Measurements from ENCODE around the gene CHD3. TPM values are rescaled to one million over a fixed set of nuclear protein-coding genes. Genes with fewer than 3 reads are reported as not detected.

Gene CHD3
- total RNA-seq, 4 donors from 2014 or later: 78.9 to 117 (median 91.4) TPM

GRCh38 chr17:7843257-7843535, 45.4 kb upstream of the CHD3 start:
- Histone ChIP-seq H3K4me1 (peaks cover 22 to 30% of the 10 kb centered on the region in 2 donors), H3K36me3 (peaks cover 27 to 29% of the 10 kb centered on the region in 2 donors), H3K27me3 (no peaks in the 10 kb centered on the region), H3K27ac (peak overlapping the region; percentile 95 to 98 (median 97)), H3K9me3 (no peaks in the 10 kb centered on the region), H3K4me3 (replicated peaks in 1 of 3) (peak overlapping the region; percentile 63 to 77 (median 67))
- no peak for DNase-seq
- no peak for TF ChIP-seq CTCF (IDR thresholded peaks at IDR 0.05)
- TF ChIP-seq POLR2A (IDR thresholded peaks at IDR 0.05): no peak
- WGBS, 2 donors: 0% methylated on average over 7 to 8 of the region's 17 CpGs
- intact Hi-C loops (cut with DNase I): loop anchor here (10.0 kb wide), 1 partner anchor 302 kb away; no protein-coding TSS in a partner anchor

- TF ChIP-seq POLR2A (IDR thresholded peaks at IDR 0.05) (peak in 1 of 2 donors; percentile 64), CTCF (IDR thresholded peaks at IDR 0.05) (no peak)
- peaks cover 33 to 34% of the 10 kb centered on the region in 2 donors for H3K36me3 ChIP-seq
- WGBS, 2 donors: 0 to 1% methylated on average over 44 to 47 of the region's 61 CpGs
- DNase-seq: peak; percentile 88 to 90
- no peaks in the 10 kb centered on the region for H3K27me3 ChIP-seq
- peaks cover 22 to 27% of the 10 kb centered on the region in 2 donors for H3K4me1 ChIP-seq
- intact Hi-C loops (cut with DNase I): loop anchor here (10.0 kb wide), 1 partner anchor 301 kb away; no protein-coding TSS in a partner anchor
- no peaks in the 10 kb centered on the region for H3K9me3 ChIP-seq
- peak overlapping the region; percentile 95 to 98 (median 97) for H3K27ac ChIP-seq
- peak overlapping the region; percentile 63 to 77 (median 67) for H3K4me3 ChIP-seq (replicated peaks in 1 of 3)
These were observed 44.9 kb upstream of the CHD3 start for GRCh38 chr17:7843536-7844291.

- peaks cover 41% of the 10 kb centered on the region in 2 donors for H3K36me3 ChIP-seq
- TF ChIP-seq CTCF (IDR thresholded peaks at IDR 0.05) (no peak), POLR2A (IDR thresholded peaks at IDR 0.05) (peak in 1 of 2 donors; percentile 94)
- peaks cover 22 to 25% of the 10 kb centered on the region in 2 donors for H3K4me1 ChIP-seq
- DNase-seq: peak; percentile 93
- H3K9me3 ChIP-seq: no peaks in the 10 kb centered on the region
- intact Hi-C loops (cut with DNase I): loop anchor here (10.0 kb wide), 1 partner anchor 300 kb away; no protein-coding TSS in a partner anchor
- H3K4me3 ChIP-seq (replicated peaks in 1 of 3): peak overlapping the region; percentile 55 to 77 (median 67)
- H3K27ac ChIP-seq: peak overlapping the region; percentile 95 to 98 (median 97)
- H3K27me3 ChIP-seq: no peaks in the 10 kb centered on the region
- 0 to 1% methylated on average over 22 to 43 of the region's 71 CpGs for WGBS, 2 donors
These were observed 44.1 kb upstream of the CHD3 start for GRCh38 chr17:7844292-7845154.

GRCh38 chr17:7845359-7846062, 43.1 kb upstream of the CHD3 start:
- Histone ChIP-seq H3K4me3 (replicated peaks in 1 of 3) (peak overlapping the region in 1 of 3 donors; percentile 67), H3K27me3 (no peaks in the 10 kb centered on the region), H3K4me1 (peaks cover 21 to 22% of the 10 kb centered on the region in 2 donors), H3K27ac (peak overlapping the region in 2 of 3 donors; percentile 97 to 98), H3K9me3 (no peaks in the 10 kb centered on the region), H3K36me3 (peaks cover 48 to 50% of the 10 kb centered on the region in 2 donors)
- 79 to 84% methylated on average over 14 to 15 of the region's 15 CpGs for WGBS, 2 donors
- intact Hi-C loops (cut with DNase I): loop anchor here (10.0 kb wide), 1 partner anchor 299 kb away; no protein-coding TSS in a partner anchor
- no peak for DNase-seq
- no peak for TF ChIP-seq POLR2A (IDR thresholded peaks at IDR 0.05)
- TF ChIP-seq CTCF (IDR thresholded peaks at IDR 0.05): no peak

Data from thyroid gland (tissue), 4 donors.